Naive thymus-derived CD8-positive, alpha-beta T cell (primary cell): ENCODE results near the gene BMP8A. TPM values are rescaled to one million over a fixed set of nuclear protein-coding genes. Genes with fewer than 3 reads are reported as not detected.
"Not testable (repeated sequence)": the region's sequence is repeated elsewhere in the genome, so short reads cannot be mapped to it uniquely, and the experiment has no call there.

Source experiments
- ATAC-seq, 2 donors: fragments of 150-1000 bp; cut with Tn5 transposase in 1 of 2; sonication (Bioruptor Pico), chemical (Tn5 transposase) in 1 of 2; 1 replicate in 1 of 2; 2 replicates in 1 of 2; pipeline ENCODE4 v1.10.0; 2021; ENCODE audit warnings: mild to moderate bottlenecking in 2 of 2, moderate library complexity in 2 of 2
- POLR2A ChIA-PET: fragments of 350-600 bp; sonication (Branson Sonifier 250); formaldehyde crosslinking; loops from one replicate; lab custom pipeline; 2021; ENCODE audit warnings: antibody characterized with exemption; lab: Charles Lee
- DNase-seq, 10 donors: peaks; one replicate each; pipeline versions ENCODE4 v3.0.0 to v3.0.0-alpha.2; 2020 to 2022
- H3K27ac Mint-ChIP-seq, 10 donors: one replicate each; pipeline ENCODE4 v1.8.0; 2020 to 2022; ENCODE audit warnings: mild to moderate bottlenecking in 10 of 10, mixed read lengths in 10 of 10, moderate library complexity in 4 of 10, inconsistent platforms in 1 of 10
- H3K27me3 Mint-ChIP-seq, 5 donors: one replicate each; pipeline ENCODE4 v1.8.0; 2021 to 2022; ENCODE audit warnings: mixed read lengths in 5 of 5
- H3K36me3 Mint-ChIP-seq, 3 donors: one replicate each; pipeline ENCODE4 v1.8.0; 2020 to 2022; ENCODE audit warnings: mixed read lengths in 3 of 3, mild to moderate bottlenecking in 2 of 3, inconsistent platforms in 1 of 3
- H3K4me1 Mint-ChIP-seq, 4 donors: one replicate each; pipeline ENCODE4 v1.8.0; 2021 to 2022; ENCODE audit warnings: mixed read lengths in 4 of 4
- H3K4me3 Mint-ChIP-seq, 10 donors: one replicate each; pipeline ENCODE4 v1.8.0; 2020 to 2022; ENCODE audit warnings: mild to moderate bottlenecking in 10 of 10, mixed read lengths in 10 of 10, moderate library complexity in 6 of 10, inconsistent platforms in 1 of 10
- H3K9me3 Mint-ChIP-seq, 9 donors: one replicate each; pipeline ENCODE4 v1.8.0; 2020 to 2022; ENCODE audit warnings: mixed read lengths in 9 of 9, mild to moderate bottlenecking in 3 of 9, inconsistent platforms in 1 of 9, moderate library complexity in 1 of 9
- polyA plus RNA-seq, 3 donors: library from polyadenylated mRNA; unstranded; fragments of 300-500 nt; fragmentation: Illumina TruSeq; gene quantifications; one replicate each; pipeline ENCODE4 v1.2.3, GENCODE V29; 2021
- total RNA-seq, 8 experiments: library from RNA in 2 of 8; stranded (reverse) in 2 of 8; gene quantifications; one replicate each; pipeline ENCODE4 v1.2.3 and lab custom pipeline; 2021 to 2026

The BMP8A gene
- total and polyA plus RNA-seq, 5 experiments from 2014 or later, result not detected

GRCh38 chr1:39498821-39499220 is 7.4 kb downstream of the BMP8A start:
- H3K9me3 Mint-ChIP-seq, H3K27ac Mint-ChIP-seq, ATAC-seq, POLR2A ChIA-PET, H3K36me3 Mint-ChIP-seq, DNase-seq, H3K4me3 Mint-ChIP-seq, H3K4me1 Mint-ChIP-seq: not testable (repeated sequence)
- H3K27me3 Mint-ChIP-seq, result peaks cover 9 to 33% (median 16%) of the 10 kb centered on the region in 5 donors

- POLR2A ChIA-PET, result no interaction called here
- no peaks in the 10 kb centered on the region for H3K4me1 Mint-ChIP-seq
Observed at GRCh38 chr1:39499668-39500067, 8.2 kb downstream of the BMP8A start.

GRCh38 chr1:39500862-39501389 is 9.5 kb downstream of the BMP8A start:
- Mint-ChIP-seq H3K27ac (peak overlapping the region in 1 of 10 donors; percentile 67), H3K9me3 (no peaks in the 10 kb centered on the region), H3K4me3 (no peak overlapping the region), H3K36me3 (no peaks in the 10 kb centered on the region), H3K27me3 (peaks cover 1 to 23% (median 7%) of the 10 kb centered on the region in 5 donors), H3K4me1 (no peaks in the 10 kb centered on the region)
- ATAC-seq (no peak), DNase-seq (no peak)
- POLR2A ChIA-PET, result no interaction called here

More at GRCh38 chr1:39499668-39500067, 8.2 kb downstream of the BMP8A start:
- Mint-ChIP-seq H3K4me3 (no peak overlapping the region), H3K9me3 (no peaks in the 10 kb centered on the region), H3K27me3 (peaks cover 2 to 25% (median 7%) of the 10 kb centered on the region in 5 donors), H3K36me3 (no peaks in the 10 kb centered on the region), H3K27ac (no peak overlapping the region)
- DNase-seq, result no peak
- ATAC-seq, result no peak

GRCh38 chr1:39501666-39502065 is 10.2 kb downstream of the BMP8A start:
- H3K27me3 Mint-ChIP-seq, result peaks cover 1 to 18% (median 4%) of the 10 kb centered on the region in 5 donors
- H3K4me3 Mint-ChIP-seq, result no peak overlapping the region
- no peak for ATAC-seq
- H3K36me3 Mint-ChIP-seq, result no peaks in the 10 kb centered on the region
- no peaks in the 10 kb centered on the region for H3K4me1 Mint-ChIP-seq
- no peaks in the 10 kb centered on the region for H3K9me3 Mint-ChIP-seq
- POLR2A ChIA-PET, result no interaction called here
- DNase-seq, result no peak
- peak overlapping the region in 1 of 10 donors; percentile 67 for H3K27ac Mint-ChIP-seq

- H3K9me3 Mint-ChIP-seq, POLR2A ChIA-PET, H3K27me3 Mint-ChIP-seq, H3K4me3 Mint-ChIP-seq, DNase-seq, H3K36me3 Mint-ChIP-seq, H3K27ac Mint-ChIP-seq, ATAC-seq: not testable (repeated sequence)
- H3K4me1 Mint-ChIP-seq, result peaks cover 1 to 11% (median 7%) of the 10 kb centered on the region in 4 donors
Observed at GRCh38 chr1:39504436-39504835, 13.0 kb downstream of the BMP8A start.

- peaks cover 4 to 16% (median 10%) of the 10 kb centered on the region in 4 donors for H3K4me1 Mint-ChIP-seq
- ATAC-seq (no peak), DNase-seq (no peak)
- no peaks in the 10 kb centered on the region for H3K36me3 Mint-ChIP-seq
- H3K27me3 Mint-ChIP-seq, result no peaks in the 10 kb centered on the region
- H3K27ac Mint-ChIP-seq, result no peak overlapping the region
- H3K4me3 Mint-ChIP-seq, result no peak overlapping the region
- H3K9me3 Mint-ChIP-seq, result no peaks in the 10 kb centered on the region
- POLR2A ChIA-PET, result no interaction called here
Observed at GRCh38 chr1:39505289-39505688, 13.9 kb downstream of the BMP8A start.

- Mint-ChIP-seq H3K4me1 (peaks cover 4 to 20% (median 10%) of the 10 kb centered on the region in 4 donors), H3K9me3 (no peaks in the 10 kb centered on the region), H3K4me3 (no peak overlapping the region), H3K36me3 (no peaks in the 10 kb centered on the region), H3K27me3 (no peaks in the 10 kb centered on the region), H3K27ac (no peak overlapping the region)
- ATAC-seq, result no peak
- POLR2A ChIA-PET, result no interaction called here
- no peak for DNase-seq
Observed at GRCh38 chr1:39507230-39507928, 15.9 kb downstream of the BMP8A start.

GRCh38 chr1:39508266-39508665 is 16.8 kb downstream of the BMP8A start:
- Mint-ChIP-seq H3K9me3 (no peaks in the 10 kb centered on the region), H3K4me3 (no peak overlapping the region), H3K36me3 (no peaks in the 10 kb centered on the region), H3K27me3 (no peaks in the 10 kb centered on the region), H3K27ac (peak overlapping the region in 1 of 10 donors; percentile 43), H3K4me1 (peaks cover 4 to 20% (median 10%) of the 10 kb centered on the region in 4 donors)
- POLR2A ChIA-PET, result no interaction called here
- no peak for DNase-seq
- ATAC-seq, result no peak

- no peaks in the 10 kb centered on the region for H3K36me3 Mint-ChIP-seq
- peak overlapping the region in 4 of 10 donors; percentile 33 to 79 (median 72) for H3K4me3 Mint-ChIP-seq
- H3K9me3 Mint-ChIP-seq, result no peaks in the 10 kb centered on the region
- DNase-seq (no peak), ATAC-seq (peak; percentile 17 to 37)
- POLR2A ChIA-PET, result no interaction called here
- H3K4me1 Mint-ChIP-seq, result peaks cover 4 to 20% (median 10%) of the 10 kb centered on the region in 4 donors
- H3K27me3 Mint-ChIP-seq, result no peaks in the 10 kb centered on the region
- peak overlapping the region in 2 of 10 donors; percentile 64 to 72 for H3K27ac Mint-ChIP-seq
Observed at GRCh38 chr1:39508857-39509305, 17.4 kb downstream of the BMP8A start.

GRCh38 chr1:39509360-39510009 is 18.0 kb downstream of the BMP8A start:
- H3K36me3 Mint-ChIP-seq, result no peaks in the 10 kb centered on the region
- H3K27me3 Mint-ChIP-seq, result no peaks in the 10 kb centered on the region
- ATAC-seq (peak; percentile 46 to 47), DNase-seq (no peak)
- H3K27ac Mint-ChIP-seq, result peak overlapping the region in 7 of 10 donors; percentile 21 to 82 (median 80)
- H3K9me3 Mint-ChIP-seq, result no peaks in the 10 kb centered on the region
- POLR2A ChIA-PET, result no interaction called here
- H3K4me1 Mint-ChIP-seq, result peaks cover 4 to 20% (median 10%) of the 10 kb centered on the region in 4 donors
- peak overlapping the region in 9 of 10 donors; percentile 33 to 79 (median 60) for H3K4me3 Mint-ChIP-seq

- H3K36me3 Mint-ChIP-seq, H3K27me3 Mint-ChIP-seq, H3K9me3 Mint-ChIP-seq, DNase-seq, H3K27ac Mint-ChIP-seq, POLR2A ChIA-PET, ATAC-seq: not testable (repeated sequence)
- peaks cover 4 to 23% (median 12%) of the 10 kb centered on the region in 4 donors for H3K4me1 Mint-ChIP-seq
- peak overlapping the region in 1 of 10 donors; percentile 30 for H3K4me3 Mint-ChIP-seq
Observed at GRCh38 chr1:39510570-39511186, 19.2 kb downstream of the BMP8A start.

GRCh38 chr1:39511477-39511876 is 20.0 kb downstream of the BMP8A start:
- POLR2A ChIA-PET, H3K27ac Mint-ChIP-seq, ATAC-seq, DNase-seq, H3K4me3 Mint-ChIP-seq, H3K36me3 Mint-ChIP-seq, H3K9me3 Mint-ChIP-seq, H3K27me3 Mint-ChIP-seq: not testable (repeated sequence)
- peaks cover 4 to 23% (median 12%) of the 10 kb centered on the region in 4 donors for H3K4me1 Mint-ChIP-seq
